ENCODE data around the gene MYL11.

MYL11 gene

GRCh38 chr16:30416624-30417528 lies 42.3 kb downstream of the MYL11 start:
- 0 out of 2 replicates have a peak, but pooled peaks cover 4% of the 10 kb centered on the region for H3K79me2 ChIP-seq (ENCODE audit: insufficient read depth, low read length)
- H3K27me3 ChIP-seq (ENCODE audit: low read length) = no peaks in the 10 kb centered on the region
- peak overlapping the region; percentile 44 for H3K4me3 ChIP-seq (ENCODE audit: insufficient read depth, low read length, poor library complexity, severe bottlenecking)
- peaks cover 3% of the 10 kb centered on the region; the same call in 1 of the 2 replicates for H3K36me3 ChIP-seq (ENCODE audit: low read length)
- H3F3A ChIP-seq (ENCODE audit: insufficient read depth) = peaks cover 38% of the 10 kb centered on the region
- peak overlapping the region; percentile 66 for H3K9ac ChIP-seq (ENCODE audit: low read length)
- peak overlapping the region; percentile 66 for H3K27ac ChIP-seq (ENCODE audit: low read depth, low read length)
- TF ChIP-seq CTCF (IDR thresholded peaks at IDR 0.05; ENCODE audit: insufficient read depth, low read length, poor library complexity, severe bottlenecking) = no peak
- no peak for TF ChIP-seq EZH2phosphoT487 (conservative IDR thresholded peaks at IDR 0.05; ENCODE audit: low read length)
- peak overlapping the region; percentile 61 for H3K4me2 ChIP-seq (ENCODE audit: low read depth, low read length, poor library complexity, severe bottlenecking)
- no peaks in the 10 kb centered on the region for H3K9me3 ChIP-seq (ENCODE audit: insufficient read depth, low read length)
- H4K20me1 ChIP-seq (ENCODE audit: low read depth, low read length) = no peaks in the 10 kb centered on the region
- peak overlapping the region; percentile 29 for H2AFZ ChIP-seq (ENCODE audit: low read depth, low read length, severe bottlenecking)
- H3K9me2 ChIP-seq (replicated peaks; ENCODE audit: insufficient read depth, low read length) = no peaks in the 10 kb centered on the region

- H3K79me2 ChIP-seq (ENCODE audit: insufficient read depth, low read length) = 0 out of 2 replicates have a peak, but pooled peaks cover 4% of the 10 kb centered on the region
- peak overlapping the region; percentile 66 for H3K27ac ChIP-seq (ENCODE audit: low read depth, low read length)
- no peaks in the 10 kb centered on the region for H3K27me3 ChIP-seq (ENCODE audit: low read length)
- no peaks in the 10 kb centered on the region for H3K9me3 ChIP-seq (ENCODE audit: insufficient read depth, low read length)
- H2AFZ ChIP-seq (ENCODE audit: low read depth, low read length, severe bottlenecking) = peak overlapping the region; percentile 29
- peaks cover 37% of the 10 kb centered on the region for H3F3A ChIP-seq (ENCODE audit: insufficient read depth)
- H3K4me2 ChIP-seq (ENCODE audit: low read depth, low read length, poor library complexity, severe bottlenecking) = peak overlapping the region; percentile 61
- H4K20me1 ChIP-seq (ENCODE audit: low read depth, low read length) = no peaks in the 10 kb centered on the region
- TF ChIP-seq CTCF (IDR thresholded peaks at IDR 0.05; ENCODE audit: insufficient read depth, low read length, poor library complexity, severe bottlenecking) (peak; percentile 12), EZH2phosphoT487 (conservative IDR thresholded peaks at IDR 0.05; ENCODE audit: low read length) (no peak)
- peaks cover 3% of the 10 kb centered on the region; the same call in 1 of the 2 replicates for H3K36me3 ChIP-seq (ENCODE audit: low read length)
- H3K9ac ChIP-seq (ENCODE audit: low read length) = peak overlapping the region; percentile 66
- no peaks in the 10 kb centered on the region for H3K9me2 ChIP-seq (replicated peaks; ENCODE audit: insufficient read depth, low read length)
- peak overlapping the region; percentile 51 for H3K4me3 ChIP-seq (ENCODE audit: insufficient read depth, low read length, poor library complexity, severe bottlenecking)
These were observed 43.1 kb downstream of the MYL11 start for GRCh38 chr16:30417529-30418349.

GRCh38 chr16:30418350-30419181 lies 44.0 kb downstream of the MYL11 start:
- Histone ChIP-seq H3K4me3 (ENCODE audit: insufficient read depth, low read length, poor library complexity, severe bottlenecking) (peak overlapping the region; percentile 51), H4K20me1 (ENCODE audit: low read depth, low read length) (no peaks in the 10 kb centered on the region), H2AFZ (ENCODE audit: low read depth, low read length, severe bottlenecking) (peak overlapping the region; percentile 21), H3K79me2 (ENCODE audit: insufficient read depth, low read length) (0 out of 2 replicates have a peak, but pooled peaks cover 7% of the 10 kb centered on the region), H3K27ac (ENCODE audit: low read depth, low read length) (peak overlapping the region; percentile 66), H3K9ac (ENCODE audit: low read length) (peak overlapping the region; percentile 66), H3K9me3 (ENCODE audit: insufficient read depth, low read length) (no peaks in the 10 kb centered on the region), H3K27me3 (ENCODE audit: low read length) (no peaks in the 10 kb centered on the region), H3K4me2 (ENCODE audit: low read depth, low read length, poor library complexity, severe bottlenecking) (peak overlapping the region; percentile 61), H3F3A (ENCODE audit: insufficient read depth) (peaks cover 31% of the 10 kb centered on the region), H3K36me3 (ENCODE audit: low read length) (no peaks in the 10 kb centered on the region), H3K9me2 (replicated peaks; ENCODE audit: insufficient read depth, low read length) (no peaks in the 10 kb centered on the region)
- TF ChIP-seq CTCF (IDR thresholded peaks at IDR 0.05; ENCODE audit: insufficient read depth, low read length, poor library complexity, severe bottlenecking) = peak; percentile 5
- no peak for TF ChIP-seq EZH2phosphoT487 (conservative IDR thresholded peaks at IDR 0.05; ENCODE audit: low read length)
